GM12891 (cell line): ENCODE results near the gene LY6G6C.

Experiments used
- POLR2A ChIP-seq: IDR thresholded peaks from 2 replicates; pipeline ENCODE4 v1.6.1; 2011; ENCODE audit warnings: low read depth, low read length, control low read depth
- POLR2AphosphoS5 ChIP-seq: IDR thresholded peaks from 2 replicates; pipeline ENCODE4 v1.6.1; 2011; ENCODE audit warnings: low read depth, low read length, control low read depth
- POU2F2 ChIP-seq: IDR thresholded peaks from 2 replicates; pipeline ENCODE4 v1.6.1; 2011; ENCODE audit warnings: low read depth, mild to moderate bottlenecking, control low read depth, low read length, moderate library complexity

DNA sequence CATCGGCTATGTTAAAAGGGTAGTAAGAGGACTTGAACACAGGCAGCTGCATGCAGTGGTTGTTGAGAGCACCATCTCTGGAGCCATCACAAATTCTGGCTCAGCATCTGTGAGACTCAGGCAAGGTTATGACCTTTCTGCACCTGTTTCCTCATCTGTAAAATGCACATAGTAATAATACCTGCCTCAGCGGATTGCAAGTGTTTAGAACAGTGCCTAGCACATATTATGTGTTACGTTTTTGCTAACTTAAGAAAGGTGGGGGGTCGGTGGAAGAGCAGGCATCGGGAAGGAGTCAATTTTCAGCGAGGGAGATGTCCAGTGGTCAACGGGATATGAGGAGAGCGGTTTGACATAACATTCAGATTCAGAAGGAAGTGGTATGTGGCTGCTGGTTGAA, 43.6 kb downstream of the LY6G6C start:
- no peak for TF ChIP-seq POLR2AphosphoS5
- no peak for TF ChIP-seq POU2F2
- no peak for TF ChIP-seq POLR2A
